ENCODE results near the gene PAIP2. TPM values are rescaled to one million over a fixed set of nuclear protein-coding genes. Genes with fewer than 3 reads are reported as not detected.
"Not testable (repeated sequence)": the region's sequence is repeated elsewhere in the genome, so short reads cannot be mapped to it uniquely, and the experiment has no call there.

The PAIP2 gene
- total RNA-seq, 2 experiments from 2014 or later: 68.8 to 74.3 TPM

DNA sequence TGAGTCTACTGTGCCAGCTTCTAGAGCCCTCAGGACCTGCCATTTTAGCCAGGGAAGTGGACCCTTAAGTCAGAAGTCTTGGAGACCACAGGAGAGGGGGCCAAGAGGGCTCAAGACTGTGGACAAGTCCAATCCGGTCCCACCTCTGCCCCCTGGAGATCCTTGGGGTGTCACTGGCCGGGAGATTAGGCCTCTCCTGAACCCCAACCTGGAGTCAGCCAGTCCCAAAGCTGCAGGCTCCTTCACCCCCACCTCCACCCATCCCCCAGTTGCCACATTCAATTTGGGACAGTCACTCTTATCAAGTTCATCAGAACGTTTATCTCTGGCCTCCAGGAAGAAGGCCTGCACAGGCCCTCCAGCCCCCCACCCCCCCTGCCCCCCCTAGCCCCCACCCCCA, 41.2 kb downstream of the PAIP2 start:
- no peak for DNase-seq
- intact Hi-C loops (cut with micrococcal nuclease): no loop called here
- peaks cover 18% of the 10 kb centered on the region for H3K4me1 Mint-ChIP-seq (ENCODE audit: low read depth)
- H3K27ac Mint-ChIP-seq: no peak overlapping the region
- H3K27me3 Mint-ChIP-seq (ENCODE audit: low read depth): no peaks in the 10 kb centered on the region
- H3K4me3 Mint-ChIP-seq: no peak overlapping the region
- H3K9me3 Mint-ChIP-seq: no peaks in the 10 kb centered on the region
- no peaks in the 10 kb centered on the region for H3K36me3 Mint-ChIP-seq (ENCODE audit: low read depth)
- CTCF ChIA-PET: no interaction called here

DNA sequence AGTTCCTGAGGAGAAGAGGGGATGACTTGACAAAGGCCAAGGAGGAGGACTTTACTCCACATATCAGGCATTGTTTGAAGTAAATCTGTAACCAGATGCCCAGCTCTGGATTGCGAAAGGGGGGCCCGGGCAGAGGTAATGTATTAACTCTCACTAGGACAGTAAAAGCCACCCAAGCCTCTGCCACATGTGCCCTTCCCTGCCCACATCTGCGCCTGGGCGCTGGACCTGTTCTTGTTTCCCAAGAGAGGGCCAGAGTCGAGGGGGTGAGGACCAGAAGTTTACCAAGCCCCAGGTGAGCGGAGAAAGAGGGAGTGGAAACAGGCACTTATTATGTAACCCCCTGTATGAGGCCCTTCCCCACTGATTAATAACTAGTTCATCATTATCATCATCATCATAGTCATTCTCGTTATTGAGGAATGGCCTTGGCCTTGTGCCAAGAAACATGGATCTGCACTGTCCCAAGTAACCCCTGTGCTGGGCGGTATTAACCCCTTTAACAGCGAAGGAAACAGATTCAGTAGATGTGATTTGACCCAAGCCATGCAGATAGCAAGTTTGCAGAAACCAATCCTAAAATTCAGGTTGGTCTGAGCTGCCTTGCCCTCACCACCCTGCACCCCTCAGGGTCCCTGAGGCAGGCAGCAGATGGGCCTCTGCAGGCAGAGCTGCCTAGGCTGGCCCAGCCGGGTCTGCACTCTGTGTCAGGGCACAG, 41.8 kb downstream of the PAIP2 start, which contains the start of gene SLC23A1:
Gene SLC23A1 (minus strand): TSS at position 23 of the 718 bp plus-strand sequence. CDS start 44 bp downstream, outside the sequence.
- H3K27ac Mint-ChIP-seq: no peak within 1 kb of the TSS
- H3K9me3 Mint-ChIP-seq: no peaks in the 10 kb centered on the region
- H3K4me1 Mint-ChIP-seq (ENCODE audit: low read depth): peaks cover 18% of the 10 kb centered on the region
- no peaks in the 10 kb centered on the region for H3K27me3 Mint-ChIP-seq (ENCODE audit: low read depth)
- intact Hi-C loops (cut with micrococcal nuclease): no loop called here
- no peak within 1 kb of the TSS for H3K4me3 Mint-ChIP-seq
- CTCF ChIA-PET: interaction anchor here (0.6 kb wide), 1 partner anchor 93 kb away, joined by 3 read pairs; no protein-coding TSS in a partner anchor
- no peak for DNase-seq
- no peaks in the 10 kb centered on the region for H3K36me3 Mint-ChIP-seq (ENCODE audit: low read depth)

DNA sequence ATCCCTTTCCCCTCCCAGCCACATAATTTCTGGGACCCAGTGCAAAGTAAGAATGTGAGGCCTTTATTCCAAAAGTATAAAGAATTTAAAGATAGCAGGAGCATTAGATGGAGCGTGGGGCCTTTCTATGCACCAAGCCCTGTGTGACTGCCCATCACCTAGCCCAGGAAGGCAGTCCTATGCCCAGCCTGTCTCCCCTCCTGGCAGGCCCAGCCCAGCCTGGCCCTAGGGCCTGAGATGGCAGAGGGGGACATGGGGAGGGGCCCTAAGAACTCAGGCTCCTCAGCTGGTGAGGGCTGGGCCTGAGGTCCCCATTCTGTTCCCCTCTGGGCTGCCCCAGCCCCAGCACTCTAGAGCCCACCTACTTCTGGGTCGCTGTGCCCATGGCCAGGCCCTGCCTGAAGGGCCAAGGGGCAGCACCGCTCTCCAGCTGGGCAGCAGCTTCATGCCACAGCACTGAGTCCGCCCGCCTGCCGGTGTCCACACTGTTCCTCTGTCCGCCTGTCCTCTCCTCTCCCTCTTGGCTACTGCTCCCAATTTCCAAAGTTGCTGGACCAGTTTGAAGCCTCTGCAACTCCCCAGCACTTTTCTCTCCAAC, 42.4 kb downstream of the PAIP2 start:
- Mint-ChIP-seq H3K36me3 (ENCODE audit: low read depth) (no peaks in the 10 kb centered on the region), H3K4me1 (ENCODE audit: low read depth) (peaks cover 20% of the 10 kb centered on the region)

DNA sequence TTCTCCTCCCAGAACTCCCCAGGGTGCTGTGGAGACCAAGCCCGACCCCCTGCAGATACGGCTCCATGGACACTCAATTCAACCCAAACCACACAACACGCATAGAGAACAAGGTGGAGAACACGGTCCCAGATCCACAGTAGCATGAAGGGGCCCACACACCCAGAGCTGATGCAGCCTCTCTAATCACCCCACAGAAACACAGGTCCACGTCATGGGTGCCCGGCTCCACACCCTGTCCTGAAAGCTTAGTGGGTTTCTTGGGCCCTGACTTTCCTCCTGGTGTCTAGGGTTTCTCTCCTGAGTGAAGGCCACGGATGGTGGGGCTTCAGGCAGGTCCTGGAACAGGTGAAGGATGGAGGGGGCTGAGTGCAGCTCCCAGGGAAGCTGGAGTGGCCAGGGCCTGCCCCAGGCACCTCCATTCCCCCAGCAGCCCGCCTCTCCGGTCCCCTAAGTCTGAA, 43.0 kb downstream of the PAIP2 start:
- no peaks in the 10 kb centered on the region for H3K27me3 Mint-ChIP-seq (ENCODE audit: low read depth)
- CTCF ChIA-PET: no interaction called here
- H3K36me3 Mint-ChIP-seq (ENCODE audit: low read depth): no peaks in the 10 kb centered on the region
- H3K9me3 Mint-ChIP-seq: no peaks in the 10 kb centered on the region
- peaks cover 23% of the 10 kb centered on the region for H3K4me1 Mint-ChIP-seq (ENCODE audit: low read depth)
- DNase-seq: no peak
- H3K4me3 Mint-ChIP-seq: no peak overlapping the region
- no peak overlapping the region for H3K27ac Mint-ChIP-seq
- intact Hi-C loops (cut with micrococcal nuclease): no loop called here

More for the DNA sequence above, 42.4 kb downstream of the PAIP2 start:
- no peak for DNase-seq
- Mint-ChIP-seq H3K27me3 (ENCODE audit: low read depth) (no peaks in the 10 kb centered on the region), H3K4me3 (no peak overlapping the region), H3K9me3 (no peaks in the 10 kb centered on the region), H3K27ac (no peak overlapping the region)
- CTCF ChIA-PET: no interaction called here
- intact Hi-C loops (cut with micrococcal nuclease): no loop called here

DNA sequence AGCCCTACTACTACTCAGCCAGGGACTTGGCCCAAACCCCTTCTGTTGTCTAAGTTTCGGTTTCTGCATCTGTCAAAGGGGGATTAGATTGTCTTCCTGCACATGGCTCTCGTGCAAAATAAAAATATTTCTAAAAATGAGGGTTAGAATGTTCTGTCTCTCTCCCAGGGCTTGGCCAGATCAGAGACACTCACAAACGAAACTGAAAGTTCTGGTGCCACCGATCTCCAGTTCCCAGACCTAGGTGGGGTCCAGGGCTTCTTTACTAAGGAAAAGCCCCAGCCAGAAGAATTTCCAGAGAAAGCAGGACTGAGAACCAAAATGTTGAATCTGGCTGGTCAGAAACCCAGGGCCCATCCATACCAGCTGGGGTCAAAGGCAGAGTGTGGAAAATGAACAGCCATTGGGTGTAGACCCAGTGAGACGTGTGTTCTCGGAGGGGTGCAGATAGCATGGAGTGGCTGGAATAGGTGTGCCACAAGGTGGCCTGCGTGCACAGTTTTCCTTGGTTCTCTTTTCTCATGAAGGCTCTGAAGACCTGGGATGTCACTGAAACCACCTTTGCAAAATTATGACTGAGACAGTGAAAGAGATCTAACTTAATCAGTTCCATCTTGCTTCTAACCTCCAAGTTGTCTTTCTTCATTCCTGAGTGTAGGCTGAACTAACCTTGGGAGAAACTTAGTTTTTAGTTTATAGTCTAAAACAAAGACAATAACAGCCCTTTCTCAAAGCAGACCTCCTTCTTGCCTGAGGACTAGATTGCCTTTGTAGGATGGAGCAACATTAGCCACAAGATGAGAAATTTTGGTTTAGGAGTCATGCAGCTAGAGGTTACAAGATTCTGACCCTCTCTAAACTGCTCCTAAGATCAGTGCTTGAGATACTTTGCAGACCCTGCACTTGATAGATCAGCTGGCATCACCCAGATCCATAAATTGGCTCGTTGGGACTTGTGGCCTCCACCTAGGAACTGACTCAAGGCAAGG, 43.7 kb downstream of the PAIP2 start:
- CTCF ChIA-PET: interaction anchor here (0.6 to 2.2 kb wide), 2 partner anchors 17 to 126 kb away, joined by 3 to 6 read pairs; no protein-coding TSS in a partner anchor
- intact Hi-C loops (cut with micrococcal nuclease): no loop called here
- Mint-ChIP-seq H3K27ac (peak overlapping the region; percentile 56), H3K36me3 (ENCODE audit: low read depth) (no peaks in the 10 kb centered on the region), H3K27me3 (ENCODE audit: low read depth) (no peaks in the 10 kb centered on the region), H3K9me3 (no peaks in the 10 kb centered on the region), H3K4me3 (peak overlapping the region; percentile 29), H3K4me1 (ENCODE audit: low read depth) (peaks cover 30% of the 10 kb centered on the region)
- DNase-seq: peak; percentile 55

DNA sequence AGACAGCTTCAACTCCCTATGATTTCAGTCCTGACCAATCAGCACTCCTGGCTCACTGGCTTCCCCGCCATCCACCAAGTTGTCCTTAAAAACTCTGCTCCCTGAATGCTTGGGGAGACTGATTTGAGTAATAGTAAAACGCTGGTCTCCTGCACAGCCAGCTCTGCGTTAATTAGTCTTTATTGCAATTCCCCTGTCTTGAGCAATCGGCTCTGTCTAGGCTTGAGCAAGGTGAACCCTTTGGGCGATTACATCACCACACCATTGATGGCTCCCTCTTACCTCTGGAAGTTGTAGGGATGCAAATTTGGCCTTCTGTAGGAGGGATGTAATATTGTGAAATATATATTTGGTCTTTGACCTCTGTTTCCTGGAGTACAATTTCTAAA, 44.4 kb downstream of the PAIP2 start:
- no peaks in the 10 kb centered on the region for H3K36me3 Mint-ChIP-seq (ENCODE audit: low read depth)
- no peak for DNase-seq
- H3K4me1 Mint-ChIP-seq (ENCODE audit: low read depth): peaks cover 35% of the 10 kb centered on the region
- no peaks in the 10 kb centered on the region for H3K9me3 Mint-ChIP-seq
- H3K27me3 Mint-ChIP-seq (ENCODE audit: low read depth): no peaks in the 10 kb centered on the region
- intact Hi-C loops (cut with micrococcal nuclease): no loop called here
- CTCF ChIA-PET: interaction anchor here (0.6 to 2.2 kb wide), 2 partner anchors 16 to 125 kb away, joined by 3 to 6 read pairs; no protein-coding TSS in a partner anchor
- H3K4me3 Mint-ChIP-seq: no peak overlapping the region
- H3K27ac Mint-ChIP-seq: no peak overlapping the region

DNA sequence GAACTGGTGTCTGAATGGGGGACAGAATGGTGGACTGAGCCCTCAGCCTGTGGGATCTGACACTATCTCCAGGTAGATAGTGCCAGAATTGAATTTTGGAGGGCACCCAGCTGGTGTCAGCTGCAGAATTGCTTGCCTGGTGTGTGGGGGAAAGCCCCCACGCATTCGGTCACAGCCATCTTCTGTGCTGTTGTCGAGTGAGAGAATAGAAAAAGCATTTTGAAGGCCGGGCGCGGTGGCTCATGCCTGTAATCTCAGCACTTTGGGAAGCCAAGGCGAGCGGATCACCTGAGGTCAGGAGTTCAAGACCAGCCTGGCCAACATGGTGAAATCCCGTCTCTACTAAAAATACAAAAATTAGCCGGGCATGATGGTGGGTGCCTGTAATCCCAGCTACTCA, 45.3 kb downstream of the PAIP2 start:
- peaks cover 42% of the 10 kb centered on the region for H3K4me1 Mint-ChIP-seq (ENCODE audit: low read depth)
- intact Hi-C loops (cut with micrococcal nuclease); H3K27me3 Mint-ChIP-seq (ENCODE audit: low read depth); H3K36me3 Mint-ChIP-seq (ENCODE audit: low read depth); H3K27ac Mint-ChIP-seq; H3K9me3 Mint-ChIP-seq; H3K4me3 Mint-ChIP-seq; DNase-seq: not testable (repeated sequence)
- CTCF ChIA-PET: interaction anchor here (2.2 kb wide), 1 partner anchor 15 kb away, joined by 6 read pairs; no protein-coding TSS in a partner anchor

DNA sequence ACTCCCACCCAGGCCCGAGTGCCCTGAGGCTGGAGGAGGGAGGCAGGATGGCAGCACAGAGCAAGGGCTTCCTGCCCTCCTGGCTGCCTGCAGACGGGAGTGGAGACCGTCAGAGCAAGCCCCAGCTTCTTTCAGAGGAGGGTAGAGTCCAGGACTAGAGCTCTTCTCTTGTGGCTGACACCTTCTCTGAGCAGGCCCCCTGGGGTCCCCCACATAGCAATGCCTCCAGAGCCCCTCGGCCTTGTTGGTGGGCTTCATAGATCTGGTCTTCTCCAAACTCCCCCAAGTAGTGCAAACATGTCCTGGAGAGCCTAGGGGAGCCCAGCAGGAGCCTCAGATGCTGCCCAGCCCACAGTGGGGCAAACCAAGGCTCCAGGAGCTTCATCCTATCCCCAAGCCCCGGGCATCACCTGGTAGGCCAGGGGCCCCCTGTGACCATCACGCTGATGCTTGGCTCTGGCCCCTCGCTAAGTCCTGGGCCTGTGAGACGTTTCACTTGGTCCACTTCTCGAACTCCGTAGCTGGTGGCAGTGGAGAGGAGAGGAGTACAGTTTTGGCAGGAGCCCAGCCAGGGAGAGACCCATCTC, 46.0 kb downstream of the PAIP2 start:
- H3K4me3 Mint-ChIP-seq: no peak overlapping the region
- H3K27ac Mint-ChIP-seq: no peak overlapping the region

DNA sequence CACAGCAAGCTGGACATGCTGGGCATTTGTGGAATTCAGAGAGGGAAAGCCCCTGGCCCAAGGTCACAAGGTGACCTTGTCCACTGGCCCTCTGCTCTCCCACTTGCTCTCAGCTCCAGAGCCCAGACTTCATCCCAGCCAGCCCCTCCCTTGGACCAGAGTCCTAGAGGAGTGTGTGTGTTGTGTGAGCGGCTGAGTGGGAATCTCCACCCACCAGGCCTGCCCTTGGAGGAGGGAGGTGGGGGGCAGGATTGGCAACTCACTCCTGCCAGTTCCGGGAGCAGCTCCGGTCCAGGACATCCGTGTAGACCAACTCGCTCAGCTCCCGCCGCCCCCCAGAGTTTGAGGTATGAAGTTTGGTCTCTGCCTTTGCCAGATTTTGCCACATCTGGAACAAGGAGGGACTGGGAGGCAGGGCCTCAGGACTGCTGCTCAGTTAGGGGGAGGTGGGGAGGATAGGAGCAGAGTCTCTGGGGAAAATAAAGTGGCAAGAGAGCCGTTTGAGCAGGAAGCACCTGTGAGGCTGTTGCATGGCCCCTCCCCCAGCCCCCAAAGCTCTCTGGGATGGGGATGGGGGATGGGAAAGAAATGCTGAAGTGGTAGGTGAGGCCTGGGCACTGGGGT, 46.7 kb downstream of the PAIP2 start:
- H3K4me1 Mint-ChIP-seq (ENCODE audit: low read depth): peaks cover 48% of the 10 kb centered on the region
- intact Hi-C loops (cut with micrococcal nuclease): no loop called here
- no peak overlapping the region for H3K27ac Mint-ChIP-seq
- DNase-seq: no peak
- no peaks in the 10 kb centered on the region for H3K36me3 Mint-ChIP-seq (ENCODE audit: low read depth)
- H3K9me3 Mint-ChIP-seq: no peaks in the 10 kb centered on the region
- H3K27me3 Mint-ChIP-seq (ENCODE audit: low read depth): no peaks in the 10 kb centered on the region
- CTCF ChIA-PET: interaction anchor here (0.5 to 2.2 kb wide), 3 partner anchors 14 to 263 kb away, joined by 3 to 6 read pairs (median 5); no protein-coding TSS in a partner anchor
- no peak overlapping the region for H3K4me3 Mint-ChIP-seq

More for the DNA sequence above, 46.0 kb downstream of the PAIP2 start:
- peaks cover 43% of the 10 kb centered on the region for H3K4me1 Mint-ChIP-seq (ENCODE audit: low read depth)
- DNase-seq: no peak
- no peaks in the 10 kb centered on the region for H3K9me3 Mint-ChIP-seq
- H3K36me3 Mint-ChIP-seq (ENCODE audit: low read depth): no peaks in the 10 kb centered on the region
- CTCF ChIA-PET: interaction anchor here (2.2 kb wide), 1 partner anchor 15 kb away, joined by 6 read pairs; no protein-coding TSS in a partner anchor
- no peaks in the 10 kb centered on the region for H3K27me3 Mint-ChIP-seq (ENCODE audit: low read depth)
- intact Hi-C loops (cut with micrococcal nuclease): no loop called here

DNA sequence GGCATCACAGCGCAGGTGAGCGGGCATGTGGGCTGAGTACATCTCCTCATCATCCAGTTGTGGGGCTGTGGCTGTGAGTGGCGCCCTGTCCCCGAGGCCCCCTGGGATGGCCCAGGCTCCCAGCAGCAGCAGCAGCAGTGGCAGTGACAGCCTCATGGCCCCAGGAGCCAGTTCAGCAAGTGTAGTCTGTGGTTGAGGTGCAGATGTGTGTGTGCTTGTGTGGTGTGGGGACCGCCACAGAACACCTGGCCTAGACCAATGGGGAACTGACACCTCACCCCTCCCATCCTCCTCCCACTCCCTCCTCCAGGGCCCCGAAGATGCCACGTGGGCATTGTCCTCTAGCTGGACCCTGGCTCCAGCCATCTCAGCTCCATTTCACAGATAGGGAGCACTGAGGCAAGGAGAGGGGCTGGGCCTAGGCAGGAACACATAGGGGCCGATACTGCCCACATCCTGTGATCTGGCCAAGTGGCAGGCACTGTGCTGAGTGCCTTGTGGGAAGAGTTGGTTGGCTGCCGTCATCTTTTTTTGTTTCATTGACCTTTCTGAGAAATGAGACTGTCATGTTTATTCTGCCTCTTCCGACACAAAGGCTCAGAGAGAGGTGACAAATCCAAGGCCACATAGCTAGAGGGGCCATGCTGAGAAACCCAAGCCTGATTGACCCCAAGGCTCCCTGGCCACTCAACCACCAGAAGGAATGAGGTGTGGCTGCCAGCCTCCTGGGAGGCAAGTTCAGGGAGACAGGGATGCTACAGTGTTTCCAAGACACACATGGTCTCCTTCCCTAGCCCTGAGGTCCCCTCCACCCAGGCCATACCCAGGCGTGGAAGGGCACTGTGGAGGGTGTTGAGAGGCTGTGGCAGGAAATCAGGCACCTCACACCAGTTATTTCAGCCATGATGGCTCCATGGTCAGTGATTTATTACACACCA, 48.3 kb downstream of the PAIP2 start, which contains the start of gene MZB1:
Gene MZB1 (minus strand): TSS at position 213 of the 938 bp plus-strand sequence. CDS start 57 bp downstream, at position 156.
- Mint-ChIP-seq H3K27me3 (ENCODE audit: low read depth) (no peaks in the 10 kb centered on the region), H3K9me3 (no peaks in the 10 kb centered on the region), H3K36me3 (ENCODE audit: low read depth) (peaks cover under 1% of the 10 kb centered on the region), H3K4me1 (ENCODE audit: low read depth) (peaks cover 45% of the 10 kb centered on the region), H3K27ac (peak within 1 kb of the TSS; percentile 48), H3K4me3 (peak within 1 kb of the TSS; percentile 49)
- DNase-seq: peak; percentile 65
- intact Hi-C loops (cut with micrococcal nuclease): loop anchor here (2.0 kb wide), 1 partner anchor 97 kb away; the partner anchor contains the start of gene MATR3
- CTCF ChIA-PET: interaction anchor here (1.4 kb wide), 2 partner anchors 26 to 123 kb away, joined by 3 to 5 read pairs; no protein-coding TSS in a partner anchor

Data from activated naive CD4-positive, alpha-beta T cell treated with anti-CD3 and anti-CD28 coated beads for 36 hours (primary cell).